HCT116 (cell line): ENCODE data around the gene MEF2B. TPM values are rescaled to one million over a fixed set of nuclear protein-coding genes. Genes with fewer than 3 reads are reported as not detected.

Experiments
- ATAC-seq: fragments of 200-7000 bp; cut with Tn5 transposase; 2 replicates; pipeline ENCODE4 v1.9.1; 2020; ENCODE audit warnings: mild to moderate bottlenecking, moderate library complexity
- BruUV-seq: library from RNA; stranded (reverse); fragments of 400-500 nt; replicated peaks from 2 replicates; lab custom pipeline; 2021; lab: Mats Ljungman, UMichigan
- CTCF ChIA-PET: fragments of 300-600 bp; sonication (Branson Sonifier 250); formaldehyde crosslinking; loops from one replicate; lab custom pipeline; 2021; ENCODE audit warnings: antibody characterized with exemption; lab: Charles Lee
- POLR2A ChIA-PET: fragments of 300-600, 350-600 bp; sonication (Branson Sonifier 250); formaldehyde crosslinking; loops from one replicate; lab custom pipeline; 2021; ENCODE audit warnings: antibody characterized with exemption; lab: Charles Lee
- RAD21 ChIA-PET, 2 experiments: fragments of 300-600 bp; sonication (Branson Sonifier 250); formaldehyde crosslinking; loops; one replicate each; lab custom pipeline; 2023; ENCODE audit warnings: low total read pairs in 2 of 2; ENCODE audit not compliant: uncharacterized antibody in 2 of 2, unreplicated experiment in 2 of 2, low non-redundant PET in 1 of 2; lab: Charles Lee
- DNase-seq: peaks from one replicate; pipeline ENCODE4 v3.0.0-alpha.2; 2010; ENCODE audit warnings: low read depth, low spot score
- H2AFZ ChIP-seq: fragments of 200-600 bp; shearing (Covaris generic), sonication (generic); 2 replicates; pipeline ENCODE4 v1.6.1; 2017; ENCODE audit warnings: low read depth, mixed run types, mixed read lengths, antibody characterized with exemption, low read length; ENCODE audit not compliant: poor library complexity, severe bottlenecking
- H3K27ac ChIP-seq: 2 replicates; pipeline ENCODE4 v1.5.1; 2012; ENCODE audit warnings: low read depth, low read length
- H3K27me3 ChIP-seq: fragments of 200-600 bp; sonication (generic); 2 replicates; pipeline ENCODE4 v1.6.1; 2016; ENCODE audit warnings: mixed run types, low read length, mixed read lengths; ENCODE audit not compliant: insufficient read depth
- H3K36me3 ChIP-seq, 2 experiments: fragments of 200-500 bp in 1 of 2; fragments of 200-600 bp in 1 of 2; sonication (Bioruptor generic) in 1 of 2; sonication (generic) in 1 of 2; 2 replicates each; pipeline versions ENCODE4 v1.5.1 to v1.6.1; 2014 to 2016; ENCODE audit warnings: low read length in 2 of 2, inconsistent platforms in 1 of 2, mixed read lengths in 1 of 2, mixed run types in 1 of 2; ENCODE audit not compliant: insufficient read depth in 2 of 2, control insufficient read depth in 1 of 2
- H3K4me1 ChIP-seq, 2 experiments: fragments of 200-600 bp in 1 of 2; sonication (generic) in 1 of 2; 2 replicates each; pipeline versions ENCODE4 v1.5.1 to v1.6.1; 2012 to 2017; ENCODE audit warnings: low read length in 2 of 2, inconsistent platforms in 1 of 2, mild to moderate bottlenecking in 1 of 2, mixed read lengths in 1 of 2, mixed run types in 1 of 2, moderate library complexity in 1 of 2; ENCODE audit not compliant: insufficient read depth in 2 of 2, control insufficient read depth in 1 of 2
- H3K4me2 ChIP-seq: fragments of 200-600 bp; sonication (generic); 2 replicates; pipeline ENCODE4 v1.6.1; 2017; ENCODE audit warnings: mixed run types, low read length, mixed read lengths
- H3K4me3 ChIP-seq, 2 experiments: fragments of 200-600 bp in 1 of 2; sonication (generic) in 1 of 2; replicated peaks in 1 of 2; 2 replicates each; pipeline ENCODE4 v1.5.1; 2011 to 2016; ENCODE audit warnings: low read length in 2 of 2, control low read depth in 1 of 2, low read depth in 1 of 2, mild to moderate bottlenecking in 1 of 2, mixed read lengths in 1 of 2, mixed run types in 1 of 2
- H3K79me2 ChIP-seq: fragments of 200-600 bp; sonication (generic); 2 replicates; pipeline ENCODE4 v1.6.1; 2017; ENCODE audit warnings: mild to moderate bottlenecking, mixed run types, low read length, moderate library complexity, mixed read lengths; ENCODE audit not compliant: insufficient read depth
- H3K9ac ChIP-seq: fragments of 200-600 bp; sonication (generic); 2 replicates; pipeline ENCODE4 v1.6.1; 2016; ENCODE audit warnings: low read length, mixed read lengths
- H3K9me2 ChIP-seq: fragments of 200-600 bp; sonication (generic), shearing (Covaris generic); 2 replicates; pipeline ENCODE4 v1.6.1; 2017; ENCODE audit warnings: mixed run types, mild to moderate bottlenecking, moderate library complexity; ENCODE audit not compliant: insufficient read depth
- H3K9me3 ChIP-seq, 2 experiments: fragments of 200-500 bp in 1 of 2; fragments of 200-600 bp in 1 of 2; sonication (Bioruptor generic) in 1 of 2; sonication (generic) in 1 of 2; 2 replicates each; pipeline ENCODE4 v1.6.1; 2014 to 2017; ENCODE audit warnings: low read length in 2 of 2, mixed read lengths in 2 of 2, inconsistent platforms in 1 of 2, low read depth in 1 of 2, mild to moderate bottlenecking in 1 of 2, mixed run types in 1 of 2, moderate library complexity in 1 of 2; ENCODE audit not compliant: control insufficient read depth in 1 of 2, insufficient read depth in 1 of 2
- H4K20me1 ChIP-seq: fragments of 200-600 bp; sonication (generic), shearing (Covaris generic); 2 replicates; pipeline ENCODE4 v1.6.1; 2017; ENCODE audit warnings: mixed run types, mild to moderate bottlenecking, moderate library complexity; ENCODE audit not compliant: insufficient read depth
- CBX3 ChIP-seq: IDR thresholded peaks from 2 replicates; pipeline ENCODE4 v1.6.1; 2012; ENCODE audit warnings: low read depth
- EGR1 ChIP-seq: IDR thresholded peaks from 2 replicates; pipeline ENCODE4 v1.6.1; 2012; ENCODE audit warnings: low read depth
- ELF1 ChIP-seq: IDR thresholded peaks from 2 replicates; pipeline ENCODE4 v1.6.1; 2012; ENCODE audit warnings: low read depth, borderline replicate concordance
- EZH2 ChIP-seq: fragments of 200-600 bp; sonication (generic); IDR thresholded peaks from 2 replicates; pipeline ENCODE4 v1.6.1; 2017; ENCODE audit warnings: antibody characterized with exemption, mixed run types
- EZH2phosphoT487 ChIP-seq: fragments of 200-600 bp; IDR thresholded peaks from 2 replicates; pipeline ENCODE4 v1.6.1; 2018; ENCODE audit warnings: antibody characterized with exemption, borderline replicate concordance
- FOSL1 ChIP-seq: IDR thresholded peaks from 2 replicates; pipeline ENCODE4 v1.6.1; 2012; ENCODE audit warnings: low read depth
- JUND ChIP-seq: IDR thresholded peaks from 2 replicates; pipeline ENCODE4 v1.6.1; 2012
- MAX ChIP-seq: IDR thresholded peaks from 2 replicates; pipeline ENCODE4 v1.6.1; 2012
- POLR2A ChIP-seq: IDR thresholded peaks from 2 replicates; pipeline ENCODE4 v1.7.0; 2011; ENCODE audit warnings: borderline replicate concordance; ENCODE audit not compliant: insufficient read depth, insufficient read length; ENCODE audit errors: extremely low read depth
- POLR2AphosphoS5 ChIP-seq: IDR thresholded peaks from 2 replicates; pipeline ENCODE4 v1.6.1; 2011; ENCODE audit warnings: mild to moderate bottlenecking, low read depth, low read length, moderate library complexity
- RAD21 ChIP-seq: IDR thresholded peaks from 2 replicates; pipeline ENCODE4 v1.6.1; 2012; ENCODE audit warnings: low read depth, mild to moderate bottlenecking
- REST ChIP-seq: IDR thresholded peaks from 2 replicates; pipeline ENCODE4 v1.6.1; 2012; ENCODE audit warnings: low read depth
- SP1 ChIP-seq: IDR thresholded peaks from 2 replicates; pipeline ENCODE4 v1.6.1; 2012; ENCODE audit warnings: low read depth
- YY1 ChIP-seq: IDR thresholded peaks from 2 replicates; pipeline ENCODE4 v1.6.1; 2011; ENCODE audit warnings: low read length, low read depth, moderate library complexity, mild to moderate bottlenecking; ENCODE audit not compliant: insufficient replicate concordance; ENCODE audit errors: extremely low read depth
- ZBTB33 ChIP-seq: IDR thresholded peaks from 2 replicates; pipeline ENCODE4 v1.6.1; 2011; ENCODE audit warnings: mild to moderate bottlenecking, low read length, moderate library complexity; ENCODE audit not compliant: insufficient replicate concordance; ENCODE audit errors: extremely low read depth
- ZFX ChIP-seq: fragments of 450-650 bp; IDR thresholded peaks from 2 replicates; pipeline ENCODE4 v1.6.1; 2017
- ZNF274 ChIP-seq: fragments of 200-500 bp; sonication (Bioruptor generic); IDR thresholded peaks from 2 replicates; pipeline ENCODE4 v1.6.1; 2014; ENCODE audit warnings: mild to moderate bottlenecking, low read depth, low read length, inconsistent platforms
- intact Hi-C: fragments of 100-400 bp; cut with micrococcal nuclease; formaldehyde crosslinking; loops from 2 replicates; pipeline ENCODE4 v1.10.0; 2022
- total RNA-seq: library from RNA; stranded (reverse); gene quantifications from one replicate; pipeline ENCODE4 v1.2.1, GENCODE V29; 2021; ENCODE audit not compliant: unreplicated experiment

Gene MEF2B
- total RNA-seq, 1 experiment from 2014 or later, result 7.9 TPM

GRCh38 chr19:19167612-19168011, 2.5 kb downstream of the MEF2B start:
- DNase-seq, result no peak
- ATAC-seq, result no peak
- no peak overlapping the region for H2AFZ ChIP-seq
- ChIA-PET POLR2A (no interaction called here), RAD21 (no interaction called here), CTCF (no interaction called here)
- H3K9ac ChIP-seq, result no peak overlapping the region
- H3K4me3 ChIP-seq, result no peak overlapping the region
- no peaks in the 10 kb centered on the region for H3K36me3 ChIP-seq
- no peaks in the 10 kb centered on the region for H3K9me2 ChIP-seq
- peaks cover 9 to 10% of the 10 kb centered on the region in 2 experiments; a peak in 3 of 4 replicates for H3K4me1 ChIP-seq
- H3K27me3 ChIP-seq, result no peaks in the 10 kb centered on the region
- H3K9me3 ChIP-seq, result no peaks in the 10 kb centered on the region
- no peaks in the 10 kb centered on the region for H3K79me2 ChIP-seq
- intact Hi-C loops, result no loop called here
- no peak overlapping the region for H3K4me2 ChIP-seq
- H4K20me1 ChIP-seq, result no peaks in the 10 kb centered on the region
- BruUV-seq, result TSS peak; percentile 31
- TF ChIP-seq YY1, result no peak
- TF ChIP-seq CBX3, result no peak
- TF ChIP-seq JUND, result no peak
- TF ChIP-seq ZNF274, result no peak
- no peak for TF ChIP-seq FOSL1
- no peak for TF ChIP-seq MAX
- TF ChIP-seq EGR1, result no peak
- TF ChIP-seq RAD21, result no peak
- TF ChIP-seq POLR2AphosphoS5, result no peak
- no peak for TF ChIP-seq POLR2A
- TF ChIP-seq SP1, result no peak
- no peak for TF ChIP-seq ZBTB33
- no peak for TF ChIP-seq EZH2phosphoT487
- TF ChIP-seq EZH2, result no peak
- no peak for TF ChIP-seq ZFX
- TF ChIP-seq REST, result no peak
- no peak for TF ChIP-seq ELF1
- H3K27ac ChIP-seq, result no peak overlapping the region
